ENCODE results near the gene ITPKB.
A peak's percentile ranks its signal among the peaks of the same experiment; 100 is the strongest.
"Not testable (repeated sequence)": the region's sequence is repeated elsewhere in the genome, so short reads cannot be mapped to it uniquely, and the experiment has no call there.

Gene ITPKB

GRCh38 chr1:226648421-226648820, 90.7 kb downstream of the ITPKB start:
- no peak for DNase-seq

DNA sequence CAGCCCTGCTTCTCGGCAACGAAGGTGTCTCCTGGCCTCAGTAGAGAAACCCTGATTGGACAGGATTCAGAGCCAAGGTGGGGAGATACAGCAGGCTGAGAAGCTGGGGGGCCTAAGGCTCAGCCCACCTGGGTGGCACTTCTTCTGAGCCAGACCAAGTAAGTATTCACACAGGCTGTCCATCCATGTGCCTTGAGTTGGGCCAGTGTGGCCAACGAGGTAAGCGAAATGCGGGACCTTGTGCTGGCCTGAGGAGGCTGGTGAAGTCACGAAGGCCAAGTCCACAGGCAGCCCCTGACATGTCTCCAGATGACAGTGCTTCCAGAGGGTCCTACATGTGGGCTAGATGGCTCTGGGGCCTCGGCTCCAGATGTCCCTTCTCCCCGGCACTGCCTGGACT, 91.4 kb downstream of the ITPKB start:
- DNase-seq, result no peak

DNA sequence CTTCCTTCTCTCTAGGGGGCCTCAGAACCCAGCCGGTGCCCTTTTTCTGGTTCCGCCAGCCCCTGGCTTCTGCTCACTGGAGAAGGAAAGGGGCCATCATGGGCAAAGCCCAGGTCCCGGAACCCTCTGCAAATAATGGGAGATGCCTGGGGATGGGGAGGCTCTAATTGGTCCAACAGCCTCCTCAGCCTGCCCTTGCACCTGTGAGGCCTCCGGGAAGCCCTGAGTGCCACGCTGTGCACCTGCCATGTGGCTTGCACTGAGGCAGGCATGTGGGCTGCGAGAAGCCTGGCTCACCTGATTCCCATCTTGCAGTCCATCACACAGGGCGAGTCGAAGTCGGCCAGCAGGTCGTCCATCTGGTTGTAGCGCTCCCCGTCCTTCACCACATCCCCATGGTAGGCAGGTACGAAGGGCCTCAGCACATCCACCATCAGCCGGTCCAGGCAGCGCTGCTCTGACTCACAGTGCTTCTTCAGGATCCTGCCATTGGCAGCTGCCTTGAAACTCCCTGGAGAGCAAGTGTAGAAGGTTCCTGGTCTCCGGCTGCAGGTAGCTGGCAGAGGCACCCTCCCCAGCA, 92.1 kb downstream of the ITPKB start:
- no peak for DNase-seq

DNA sequence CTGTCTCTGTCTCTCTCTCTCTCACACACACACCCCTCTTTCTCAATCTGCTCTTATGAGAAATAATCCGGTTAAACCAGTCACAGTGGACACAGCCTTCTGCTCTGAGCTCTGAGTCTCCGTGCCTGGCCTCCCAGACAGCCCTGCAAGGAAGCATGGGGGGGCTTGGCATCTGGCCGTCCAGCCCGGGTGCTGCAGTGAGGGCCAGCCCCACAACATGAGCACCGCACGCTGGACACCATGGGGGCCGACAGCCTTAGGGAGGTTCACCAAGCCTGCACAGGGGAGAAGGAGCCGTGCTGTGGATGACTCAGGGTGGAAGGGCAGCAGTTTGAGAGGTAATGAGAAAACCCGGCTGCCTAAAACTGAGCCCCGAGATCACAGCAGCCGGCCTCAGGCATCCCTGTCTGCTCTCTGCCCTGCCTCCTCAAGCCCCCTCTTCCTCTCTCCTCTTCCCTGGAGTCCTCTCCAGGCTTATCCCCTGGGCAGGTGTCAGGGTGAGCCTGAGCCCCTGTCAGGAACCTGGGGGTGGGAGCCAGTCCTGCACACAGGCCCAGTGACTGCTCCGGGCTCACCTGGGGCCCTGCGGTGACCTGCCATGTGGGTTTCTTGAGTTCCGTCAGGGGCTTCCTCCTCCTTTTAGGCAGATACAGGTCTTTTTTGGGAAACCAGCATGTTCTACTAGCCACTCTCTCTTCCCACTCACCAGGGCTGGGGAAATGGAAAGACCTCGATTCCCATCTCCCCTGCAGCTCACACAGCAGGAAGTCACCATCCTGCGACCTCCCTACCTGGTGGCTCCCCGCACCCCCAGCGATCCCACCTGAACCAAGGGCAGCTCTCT, 92.8 kb downstream of the ITPKB start:
- DNase-seq, result no peak

DNA sequence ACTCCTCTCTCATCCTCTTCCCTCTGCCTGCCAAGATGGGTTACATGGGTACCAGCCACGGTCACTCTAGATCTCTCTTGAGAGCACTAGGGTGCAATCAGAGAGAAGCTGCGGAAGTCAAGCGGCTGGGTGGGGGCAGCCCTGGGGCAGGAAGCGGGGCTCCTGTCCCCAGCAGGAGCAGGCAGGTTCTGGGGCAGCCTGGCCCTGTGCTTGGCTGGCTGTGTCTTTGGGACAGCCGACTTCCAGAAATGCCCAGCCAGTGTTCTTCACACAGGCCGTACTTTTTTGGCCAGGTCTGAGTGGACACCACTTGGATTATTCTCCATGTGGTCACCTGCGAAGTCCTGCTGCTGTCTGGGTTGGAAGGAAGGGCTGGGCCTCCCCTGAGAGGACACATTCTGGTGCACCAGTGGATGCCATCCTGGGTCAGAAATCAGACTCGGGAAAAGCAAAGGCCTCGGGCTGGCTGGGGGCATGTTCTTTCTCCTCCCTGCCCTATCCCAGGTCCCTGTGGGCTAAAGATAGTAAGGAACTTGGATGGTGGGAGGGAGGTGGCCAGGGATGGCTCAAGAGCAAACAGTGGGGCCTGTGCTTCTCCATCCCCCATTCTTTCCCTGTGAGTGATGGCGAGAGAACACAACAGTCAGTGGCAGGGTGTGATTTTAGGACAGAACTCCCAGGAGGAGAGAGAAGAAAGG, 93.7 kb downstream of the ITPKB start:
- DNase-seq, result no peak

- DNase-seq, result no peak
Measured at GRCh38 chr1:226644541-226645176, 94.4 kb downstream of the ITPKB start.

- no peak for DNase-seq
Measured at GRCh38 chr1:226643611-226644540, 95.2 kb downstream of the ITPKB start.

DNA sequence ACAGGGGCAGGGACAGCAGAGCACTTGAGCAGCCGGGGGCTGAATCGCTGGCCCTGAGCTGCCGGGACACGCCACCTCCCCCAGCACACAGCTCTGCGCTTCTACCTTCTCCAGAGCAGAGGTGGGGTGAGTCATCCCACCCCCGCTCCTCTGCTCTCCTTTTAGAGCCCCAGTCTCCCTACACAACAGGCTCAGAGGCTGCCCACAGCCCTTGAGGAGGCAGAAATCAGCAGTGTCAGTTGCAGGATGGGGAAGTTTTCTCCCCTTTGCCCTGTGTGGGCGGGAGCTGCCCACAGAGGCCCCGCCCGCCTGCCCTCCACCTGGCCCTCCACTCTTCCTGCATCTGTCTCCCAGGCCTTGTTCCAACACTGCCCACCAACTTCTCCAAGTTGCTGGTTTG, 95.9 kb downstream of the ITPKB start:
- no peak for DNase-seq

GRCh38 chr1:226642421-226642820, 96.7 kb downstream of the ITPKB start:
- no peak for DNase-seq

GRCh38 chr1:226641671-226642231, 97.3 kb downstream of the ITPKB start:
- no peak for DNase-seq

- peak; percentile 61 for DNase-seq
Measured at GRCh38 chr1:226640321-226641136, 98.6 kb downstream of the ITPKB start.

GRCh38 chr1:226639631-226640061, 99.4 kb downstream of the ITPKB start:
- DNase-seq, result no peak

DNA sequence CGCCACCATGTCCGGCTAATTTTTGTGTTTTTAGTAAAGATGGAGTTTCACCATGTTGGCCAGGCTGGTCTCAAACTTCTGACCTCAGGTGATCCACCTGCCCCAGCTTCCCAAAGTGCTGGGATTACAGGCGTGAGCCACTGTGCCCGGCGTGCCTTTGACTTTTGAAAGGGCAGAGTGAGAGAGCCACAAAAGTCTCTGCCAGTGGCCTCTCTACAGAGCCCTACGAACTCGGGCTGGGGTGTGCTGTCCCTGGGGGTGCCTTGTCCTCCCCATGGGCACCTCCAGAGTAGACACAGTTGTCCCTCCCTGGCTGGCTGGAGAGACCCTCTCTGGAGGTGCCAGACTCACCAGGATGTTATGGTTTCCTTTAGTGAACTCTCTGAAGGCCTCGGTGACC, 99.9 kb downstream of the ITPKB start:
- not testable (repeated sequence) for DNase-seq

DNA sequence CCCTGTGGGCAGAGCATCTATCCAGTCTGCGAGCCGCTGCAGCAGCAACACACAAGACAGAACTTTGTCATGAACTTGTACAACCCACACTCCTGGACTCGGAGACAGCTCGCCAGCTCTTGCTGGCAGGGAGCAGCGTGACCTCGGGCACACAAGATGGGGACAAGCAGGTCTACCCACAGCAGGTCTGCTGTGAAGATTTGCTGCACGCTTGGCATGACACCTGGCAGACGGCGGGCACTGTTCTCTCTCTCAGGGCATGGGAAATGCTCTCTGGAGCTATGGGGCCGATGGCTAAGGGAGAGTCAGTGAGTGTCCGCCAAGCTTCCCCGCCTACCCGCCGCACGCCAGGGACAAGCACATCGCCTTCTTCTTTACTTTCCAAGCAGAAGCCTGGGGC, 100.5 kb downstream of the ITPKB start:
- no peak for DNase-seq

DNA sequence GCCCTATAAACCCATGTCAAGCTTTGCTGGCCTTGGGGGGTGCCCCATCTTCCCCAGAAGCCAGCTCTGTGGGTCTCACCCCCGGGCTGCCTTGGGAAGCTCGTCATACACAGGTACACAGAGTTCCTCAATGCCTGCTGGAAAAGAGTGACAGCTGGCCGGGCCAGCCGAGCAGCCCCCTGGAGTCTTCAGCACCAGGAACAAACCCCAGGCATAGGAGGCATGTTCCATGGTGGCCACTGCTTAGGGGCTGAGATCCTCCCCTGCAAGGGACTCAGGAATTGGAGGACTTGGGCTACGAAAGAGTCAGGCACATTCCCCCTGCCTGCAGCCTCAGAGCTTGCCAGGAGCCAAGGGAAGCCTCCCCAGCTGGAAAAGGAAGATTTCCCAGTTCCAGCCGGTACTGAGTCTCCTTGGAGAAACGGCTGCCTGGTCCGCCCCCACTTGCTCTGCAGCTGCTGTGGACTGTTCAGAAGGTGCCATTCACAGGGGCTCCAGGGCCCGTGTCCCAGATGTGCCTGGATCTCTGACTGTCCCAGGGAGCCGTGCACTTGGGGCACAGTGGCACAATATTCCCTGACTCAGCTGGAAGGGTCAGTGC, 101.0 kb downstream of the ITPKB start:
- DNase-seq, result no peak

DNA sequence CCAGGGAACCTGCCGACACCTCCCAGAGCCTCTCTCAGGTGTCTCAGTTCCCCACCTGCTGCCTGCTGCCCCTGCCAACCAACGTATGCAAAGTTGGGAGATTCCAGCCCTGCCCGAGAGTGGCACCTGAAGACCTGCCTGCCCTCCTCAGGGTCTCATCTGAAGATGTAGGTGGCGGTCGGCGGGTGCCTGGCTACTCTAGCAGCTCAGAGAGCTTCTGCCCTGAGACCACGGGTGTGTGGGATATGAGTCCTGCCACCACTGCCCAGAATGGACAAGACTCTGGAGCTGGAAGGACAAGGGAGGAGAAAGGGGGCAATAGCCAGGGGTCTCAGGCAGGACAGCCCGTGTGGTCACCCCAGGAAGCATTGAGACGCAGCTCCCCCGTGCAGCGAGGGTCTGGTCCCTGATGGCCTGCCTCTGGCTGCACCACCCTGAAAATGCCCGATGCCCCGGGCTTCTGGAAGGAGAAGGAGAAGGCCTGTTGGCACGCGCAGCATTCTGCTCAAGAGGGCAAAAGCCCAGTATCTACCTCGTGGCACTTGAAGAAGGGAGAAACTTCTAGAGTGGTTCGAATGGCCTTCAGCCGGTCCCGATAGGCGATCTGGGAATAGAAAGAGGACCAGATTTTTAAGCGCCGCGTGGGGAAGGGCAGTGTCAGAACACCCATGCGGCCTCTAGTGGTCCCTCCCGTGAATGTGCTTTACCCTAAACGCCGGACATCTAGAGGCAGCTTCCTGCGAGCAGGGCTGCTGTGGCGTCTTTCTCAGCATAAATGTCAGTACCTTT, 101.7 kb downstream of the ITPKB start:
- DNase-seq, result no peak

DNA sequence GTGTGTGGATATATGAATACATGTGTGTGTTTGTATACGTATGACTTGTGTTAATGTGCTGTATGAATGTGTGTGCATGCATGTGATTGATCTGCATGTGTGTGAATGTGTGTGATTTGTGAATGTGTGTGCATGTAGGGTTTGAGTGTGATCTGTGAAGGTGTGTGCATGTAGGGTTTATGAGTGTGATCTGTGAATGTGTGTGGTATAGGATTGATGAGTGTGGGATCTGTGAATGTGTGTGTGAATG, 102.3 kb downstream of the ITPKB start:
- no peak for DNase-seq

- no peak for DNase-seq
Measured at GRCh38 chr1:226635456-226635941, 103.6 kb downstream of the ITPKB start.

DNA sequence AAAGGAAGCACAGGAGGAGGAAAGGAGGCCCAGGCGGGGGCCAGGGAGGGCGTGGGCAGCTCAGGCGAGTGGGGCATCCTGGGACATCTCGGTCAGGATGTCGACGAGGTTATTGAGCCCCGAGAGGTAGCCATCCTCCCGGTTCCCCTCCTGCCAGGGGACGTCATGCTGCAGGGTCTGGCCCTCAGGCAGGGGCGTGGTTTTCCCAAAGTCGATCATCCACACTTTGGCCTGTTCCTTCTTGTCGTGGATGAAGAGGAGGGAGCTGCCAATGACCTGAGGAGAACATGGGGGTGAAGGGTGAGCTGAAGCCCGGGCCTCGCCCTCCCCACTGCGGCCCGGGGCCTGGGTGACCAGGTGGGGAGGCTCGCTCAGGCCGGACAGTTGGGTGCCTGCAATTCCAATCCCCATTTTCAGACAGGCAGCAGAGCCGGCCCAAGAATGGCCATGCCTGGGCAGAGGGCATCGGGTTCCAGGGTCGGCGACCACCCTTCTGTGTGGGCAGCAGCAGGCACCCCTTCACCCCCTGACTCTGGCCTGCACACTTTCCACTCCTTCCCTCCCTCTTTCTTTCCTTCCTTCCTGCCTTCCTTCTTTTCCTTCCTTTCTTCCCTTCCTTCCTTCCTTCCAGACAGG, 104.4 kb downstream of the ITPKB start:
- no peak for DNase-seq

Data from SHP77 treated with DMSO at 0.1 percent for 48 hours (cell line).